Measurements from ENCODE around the gene ITGAX.
A peak's percentile ranks its signal among the peaks of the same experiment; 100 is the strongest.

Gene ITGAX

GRCh38 chr16:31356566-31357323 lies 1.8 kb downstream of the ITGAX start:
- Histone ChIP-seq H3K79me2 (ENCODE audit: insufficient read depth, low read length) (no peaks in the 10 kb centered on the region), H3K36me3 (ENCODE audit: insufficient read depth, low read length) (no peaks in the 10 kb centered on the region), H3K4me1 (ENCODE audit: insufficient read depth, low read length, poor library complexity, severe bottlenecking) (peaks cover 15% of the 10 kb centered on the region), H3F3A (ENCODE audit: low read depth) (no peaks in the 10 kb centered on the region), H3K9me2 (replicated peaks; ENCODE audit: low read depth, low read length) (no peaks in the 10 kb centered on the region), H3K27me3 (ENCODE audit: insufficient read depth, low read length, poor library complexity, severe bottlenecking) (no peaks in the 10 kb centered on the region), H3K4me3 (ENCODE audit: low read length, poor library complexity, severe bottlenecking) (no peak overlapping the region), H3K4me2 (ENCODE audit: low read depth, low read length, poor library complexity, severe bottlenecking) (no peak overlapping the region), H3K9ac (ENCODE audit: low read depth, low read length, poor library complexity, severe bottlenecking) (no peak overlapping the region), H3K9me3 (ENCODE audit: insufficient read depth, low read depth, low read length) (no peaks in the 10 kb centered on the region), H2AFZ (ENCODE audit: low read length) (no peak overlapping the region), H4K20me1 (ENCODE audit: insufficient read depth, low read length, poor library complexity, severe bottlenecking) (no peaks in the 10 kb centered on the region)
- TF ChIP-seq CTCF (conservative IDR thresholded peaks at IDR 0.05; ENCODE audit: low read length) (peak; percentile 44; the same call in 1 of the 2 replicates), EZH2phosphoT487 (IDR thresholded peaks at IDR 0.05; ENCODE audit: borderline replicate concordance) (no peak)

- Histone ChIP-seq H3K9me3 (ENCODE audit: insufficient read depth, low read depth, low read length) (no peaks in the 10 kb centered on the region), H3K4me1 (ENCODE audit: insufficient read depth, low read length, poor library complexity, severe bottlenecking) (peaks cover 15% of the 10 kb centered on the region), H3K9me2 (replicated peaks; ENCODE audit: low read depth, low read length) (no peaks in the 10 kb centered on the region), H3K4me3 (ENCODE audit: low read length, poor library complexity, severe bottlenecking) (no peak overlapping the region), H3F3A (ENCODE audit: low read depth) (no peaks in the 10 kb centered on the region), H3K27me3 (ENCODE audit: insufficient read depth, low read length, poor library complexity, severe bottlenecking) (no peaks in the 10 kb centered on the region), H2AFZ (ENCODE audit: low read length) (no peak overlapping the region), H3K36me3 (ENCODE audit: insufficient read depth, low read length) (no peaks in the 10 kb centered on the region), H3K79me2 (ENCODE audit: insufficient read depth, low read length) (no peaks in the 10 kb centered on the region), H3K4me2 (ENCODE audit: low read depth, low read length, poor library complexity, severe bottlenecking) (no peak overlapping the region), H3K9ac (ENCODE audit: low read depth, low read length, poor library complexity, severe bottlenecking) (no peak overlapping the region), H4K20me1 (ENCODE audit: insufficient read depth, low read length, poor library complexity, severe bottlenecking) (no peaks in the 10 kb centered on the region)
- TF ChIP-seq CTCF (conservative IDR thresholded peaks at IDR 0.05; ENCODE audit: low read length) (no peak), EZH2phosphoT487 (IDR thresholded peaks at IDR 0.05; ENCODE audit: borderline replicate concordance) (no peak)
Observed at GRCh38 chr16:31357324-31358109, 2.5 kb downstream of the ITGAX start.

GRCh38 chr16:31360251-31360650 lies 5.3 kb downstream of the ITGAX start:
- Histone ChIP-seq H4K20me1 (ENCODE audit: insufficient read depth, low read length, poor library complexity, severe bottlenecking) (no peaks in the 10 kb centered on the region), H3K27me3 (ENCODE audit: insufficient read depth, low read length, poor library complexity, severe bottlenecking) (no peaks in the 10 kb centered on the region), H3K9me3 (ENCODE audit: insufficient read depth, low read depth, low read length) (no peaks in the 10 kb centered on the region), H3K4me3 (ENCODE audit: low read length, poor library complexity, severe bottlenecking) (no peak overlapping the region), H3K36me3 (ENCODE audit: insufficient read depth, low read length) (no peaks in the 10 kb centered on the region), H2AFZ (ENCODE audit: low read length) (no peak overlapping the region), H3K79me2 (ENCODE audit: insufficient read depth, low read length) (no peaks in the 10 kb centered on the region), H3F3A (ENCODE audit: low read depth) (no peaks in the 10 kb centered on the region), H3K9me2 (replicated peaks; ENCODE audit: low read depth, low read length) (no peaks in the 10 kb centered on the region), H3K9ac (ENCODE audit: low read depth, low read length, poor library complexity, severe bottlenecking) (no peak overlapping the region), H3K4me1 (ENCODE audit: insufficient read depth, low read length, poor library complexity, severe bottlenecking) (peaks cover 4% of the 10 kb centered on the region), H3K4me2 (ENCODE audit: low read depth, low read length, poor library complexity, severe bottlenecking) (no peak overlapping the region)
- TF ChIP-seq CTCF (conservative IDR thresholded peaks at IDR 0.05; ENCODE audit: low read length) (no peak), EZH2phosphoT487 (IDR thresholded peaks at IDR 0.05; ENCODE audit: borderline replicate concordance) (no peak)
